ENCODE measurements around the gene CEP128.

DNA sequence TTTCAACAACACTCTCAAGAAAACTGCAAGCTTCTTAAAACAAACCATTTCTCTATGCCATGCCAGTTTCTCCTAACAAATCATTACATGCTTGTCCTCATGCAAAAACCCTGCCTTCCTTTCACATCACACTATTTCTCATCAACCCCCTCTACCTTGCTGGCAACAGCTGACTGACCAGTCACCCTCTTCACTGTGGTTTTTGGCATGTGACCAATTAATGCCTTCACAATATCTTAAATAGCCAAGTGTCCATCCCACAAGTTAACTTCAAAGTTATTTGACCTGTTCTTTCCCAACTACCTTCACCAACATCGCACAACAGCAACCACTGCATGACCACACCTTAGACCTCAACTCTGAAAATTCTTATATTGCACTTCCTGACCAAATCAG, 159.6 kb downstream of the CEP128 start:
- TF ChIP-seq, protein P1, sequence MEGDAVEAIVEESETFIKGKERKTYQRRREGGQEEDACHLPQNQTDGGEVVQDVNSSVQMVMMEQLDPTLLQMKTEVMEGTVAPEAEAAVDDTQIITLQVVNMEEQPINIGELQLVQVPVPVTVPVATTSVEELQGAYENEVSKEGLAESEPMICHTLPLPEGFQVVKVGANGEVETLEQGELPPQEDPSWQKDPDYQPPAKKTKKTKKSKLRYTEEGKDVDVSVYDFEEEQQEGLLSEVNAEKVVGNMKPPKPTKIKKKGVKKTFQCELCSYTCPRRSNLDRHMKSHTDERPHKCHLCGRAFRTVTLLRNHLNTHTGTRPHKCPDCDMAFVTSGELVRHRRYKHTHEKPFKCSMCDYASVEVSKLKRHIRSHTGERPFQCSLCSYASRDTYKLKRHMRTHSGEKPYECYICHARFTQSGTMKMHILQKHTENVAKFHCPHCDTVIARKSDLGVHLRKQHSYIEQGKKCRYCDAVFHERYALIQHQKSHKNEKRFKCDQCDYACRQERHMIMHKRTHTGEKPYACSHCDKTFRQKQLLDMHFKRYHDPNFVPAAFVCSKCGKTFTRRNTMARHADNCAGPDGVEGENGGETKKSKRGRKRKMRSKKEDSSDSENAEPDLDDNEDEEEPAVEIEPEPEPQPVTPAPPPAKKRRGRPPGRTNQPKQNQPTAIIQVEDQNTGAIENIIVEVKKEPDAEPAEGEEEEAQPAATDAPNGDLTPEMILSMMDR (conservative IDR thresholded peaks at IDR 0.05; ENCODE audit: low read depth in 2 of 2) = no peak
- TF ChIP-seq EZH2phosphoT487 (IDR thresholded peaks at IDR 0.05; ENCODE audit: unreplicated experiment) (no peak), EZH2 (IDR thresholded peaks at IDR 0.05; ENCODE audit: low read depth, unreplicated experiment) (no peak), CREB1 (CRISPR knock-in tag; IDR thresholded peaks at IDR 0.05; ENCODE audit: low read depth) (no peak), POLR2AphosphoS5 (IDR thresholded peaks at IDR 0.05; ENCODE audit: low read depth) (no peak)
